GM19035 (cell line): ENCODE data around the gene BPIFA2.

Experiments
- ATAC-seq: cut with Tn5 transposase; IDR thresholded peaks from one replicate; pipeline ENCODE4 v1.9.1; 2021; ENCODE audit not compliant: unreplicated experiment

The BPIFA2 gene

DNA sequence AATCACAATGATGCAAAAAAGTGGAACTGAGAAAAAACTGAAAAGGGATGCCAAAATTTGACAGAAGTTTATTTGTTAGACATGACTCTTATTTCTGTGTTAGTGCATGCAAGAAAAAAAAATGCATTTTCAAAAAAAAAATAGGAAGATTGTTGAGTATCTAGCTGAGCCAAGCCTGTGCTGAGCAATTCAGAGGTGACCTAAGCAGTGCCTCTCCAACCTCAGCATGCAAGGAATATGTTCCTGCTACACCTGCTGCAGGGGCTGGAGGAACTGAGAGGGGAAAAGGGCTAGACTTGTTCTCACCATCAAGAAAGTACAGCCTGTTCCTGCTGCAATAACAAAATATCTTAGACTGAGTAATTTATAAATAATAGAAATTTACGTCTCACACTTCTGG is 24.0 kb downstream of the BPIFA2 start:
- ATAC-seq = no peak

DNA sequence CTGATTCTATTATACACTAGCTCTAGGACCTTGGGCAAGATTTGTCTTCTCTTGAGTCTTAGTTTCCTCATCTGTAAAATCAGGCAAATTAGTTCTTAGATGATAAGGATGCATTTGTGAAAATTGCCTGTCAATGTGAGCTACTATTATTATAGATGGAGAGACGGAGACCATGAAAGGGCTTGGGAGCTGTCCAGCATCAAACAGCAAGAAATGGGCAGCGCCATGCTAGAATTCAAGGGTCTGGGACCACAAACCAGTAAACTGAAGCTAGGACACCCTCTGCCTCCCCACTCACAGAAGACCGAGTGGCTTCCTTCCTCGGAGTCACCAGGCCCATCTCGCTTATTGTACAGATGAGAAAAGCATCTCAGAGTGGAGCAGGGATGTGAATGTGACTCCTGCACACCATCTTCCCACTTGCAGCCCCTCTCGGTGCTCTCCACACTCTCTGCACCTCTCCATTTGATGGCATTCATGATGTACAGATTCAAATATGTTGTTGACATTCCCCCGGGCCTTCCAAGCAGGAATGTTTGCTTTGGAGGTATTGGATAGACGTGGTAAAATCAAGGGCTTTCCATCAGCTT is 25.0 kb downstream of the BPIFA2 start:
- ATAC-seq = no peak

DNA sequence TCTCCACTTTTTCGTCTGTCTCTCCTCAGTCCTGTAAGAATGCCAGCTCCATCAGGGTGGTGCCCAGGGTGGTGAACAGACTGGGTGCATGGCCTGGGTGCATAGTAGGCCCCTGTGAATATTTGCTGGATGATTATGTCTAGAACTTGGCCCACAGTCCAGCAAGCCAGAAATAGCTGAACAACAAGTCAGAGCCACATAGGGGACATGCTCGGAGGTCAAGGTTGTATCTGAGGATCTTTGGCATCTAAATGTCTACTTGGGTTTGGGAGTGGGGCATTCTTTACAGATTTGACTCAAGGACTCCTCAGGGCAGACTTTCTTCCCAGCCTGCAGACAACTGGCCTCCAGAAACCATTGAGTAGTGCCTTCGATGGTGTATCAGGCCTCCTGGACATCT is 31.1 kb downstream of the BPIFA2 start:
- ATAC-seq = no peak

DNA sequence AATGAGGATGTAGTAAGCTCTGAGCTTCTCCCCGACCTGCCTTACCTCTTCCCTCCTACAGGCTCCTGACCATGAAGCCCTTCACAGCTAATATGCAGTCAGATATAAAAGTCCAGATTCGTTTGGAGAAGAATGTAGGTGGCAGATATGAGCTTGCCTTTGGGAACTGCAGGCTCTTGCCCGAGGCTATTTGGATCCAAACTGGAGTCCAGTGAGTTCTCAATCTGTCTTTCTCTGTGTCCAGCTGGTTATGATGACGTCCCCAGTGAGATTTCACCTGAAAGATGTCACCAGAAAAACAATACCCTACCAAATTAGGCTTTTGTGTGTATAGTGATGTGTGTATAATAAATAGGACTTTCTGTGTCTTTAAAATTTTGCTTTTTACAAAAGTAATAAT is 34.5 kb downstream of the BPIFA2 start:
- no peak for ATAC-seq

DNA sequence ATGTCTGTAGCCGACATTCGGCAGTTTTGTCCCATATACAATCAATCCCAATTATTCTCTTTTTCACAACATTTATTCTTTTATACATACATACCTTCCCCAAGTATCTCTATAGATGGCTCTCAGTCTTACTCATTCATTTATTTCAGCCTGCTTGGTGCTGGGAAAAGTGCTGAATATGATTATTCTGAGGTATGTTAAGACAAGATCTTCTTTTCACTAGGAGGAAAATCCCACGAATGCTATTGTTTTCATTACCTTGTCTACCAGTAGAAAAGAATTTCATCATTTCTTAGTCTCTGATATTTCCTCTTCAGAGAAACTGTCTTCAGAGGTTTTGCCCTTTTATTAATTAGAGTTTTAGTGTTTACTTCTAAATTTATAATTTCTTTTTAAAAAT is 35.5 kb downstream of the BPIFA2 start:
- no peak for ATAC-seq

DNA sequence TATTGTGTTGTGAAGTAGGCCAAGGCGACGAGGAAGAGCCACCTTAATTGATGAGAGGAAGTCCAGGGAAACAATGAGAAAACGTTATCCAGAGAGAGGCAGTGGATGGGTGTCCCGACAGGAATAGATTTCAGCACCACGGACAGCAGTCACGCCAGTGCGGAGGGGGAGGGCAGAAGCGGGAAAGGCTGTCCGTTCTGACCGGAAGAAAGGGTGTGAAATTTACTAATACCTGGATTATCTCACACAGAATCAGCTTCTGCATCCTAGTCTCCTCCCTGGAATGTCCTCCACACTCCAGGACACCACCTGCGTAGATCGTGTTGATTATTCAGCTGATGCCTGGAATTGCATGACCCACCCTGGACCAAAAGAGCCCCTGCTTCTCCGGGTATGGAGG is 41.8 kb downstream of the BPIFA2 start:
- no peak for ATAC-seq

DNA sequence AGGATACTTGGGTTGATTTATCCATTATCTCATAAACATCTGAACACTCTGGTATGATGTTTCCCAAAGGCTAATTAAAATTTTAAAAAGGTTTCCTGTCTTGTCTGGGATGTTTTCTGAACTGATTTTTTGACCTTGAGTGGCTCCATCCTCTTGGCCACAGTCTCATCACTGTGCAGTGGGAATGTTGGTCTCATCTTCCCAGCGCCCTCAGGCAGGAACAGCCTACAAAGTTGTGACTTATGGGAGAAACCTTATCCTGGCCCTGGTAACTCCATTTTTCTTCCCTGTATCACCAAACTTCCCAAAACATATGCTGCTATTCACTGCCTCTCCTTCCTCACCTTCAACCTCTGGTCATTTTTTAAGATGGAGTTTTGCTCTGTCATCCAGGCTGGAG is 42.4 kb downstream of the BPIFA2 start:
- no peak for ATAC-seq

DNA sequence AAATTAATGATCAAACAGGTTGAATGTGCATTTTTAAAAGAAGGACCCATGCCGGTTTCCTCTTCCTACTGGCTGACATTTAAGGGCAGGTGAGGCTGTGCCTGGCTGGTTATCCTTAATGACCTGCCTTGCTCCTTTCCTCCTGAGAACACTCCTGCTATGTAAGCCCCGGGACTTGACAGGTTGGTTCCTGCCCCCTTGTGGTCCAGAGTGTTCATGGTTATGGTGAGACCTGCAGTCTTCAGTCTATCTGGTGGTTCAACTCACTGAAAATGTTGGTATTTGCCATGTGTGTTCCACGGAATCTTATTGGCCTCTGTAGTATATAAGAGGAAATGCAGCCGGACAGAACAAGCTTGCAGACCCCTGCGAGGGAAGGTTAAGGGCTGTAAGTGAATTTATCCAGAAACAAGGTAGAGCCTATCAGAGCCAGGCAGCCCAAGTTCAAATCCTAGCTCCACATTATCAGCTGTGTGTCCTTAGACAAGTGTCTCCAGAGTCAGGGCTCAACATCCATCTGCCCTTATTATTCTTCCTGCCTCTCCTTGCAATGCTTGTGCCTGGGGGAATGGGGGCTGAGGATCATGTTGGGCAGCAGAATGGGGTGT is 44.0 kb downstream of the BPIFA2 start:
- ATAC-seq = no peak

DNA sequence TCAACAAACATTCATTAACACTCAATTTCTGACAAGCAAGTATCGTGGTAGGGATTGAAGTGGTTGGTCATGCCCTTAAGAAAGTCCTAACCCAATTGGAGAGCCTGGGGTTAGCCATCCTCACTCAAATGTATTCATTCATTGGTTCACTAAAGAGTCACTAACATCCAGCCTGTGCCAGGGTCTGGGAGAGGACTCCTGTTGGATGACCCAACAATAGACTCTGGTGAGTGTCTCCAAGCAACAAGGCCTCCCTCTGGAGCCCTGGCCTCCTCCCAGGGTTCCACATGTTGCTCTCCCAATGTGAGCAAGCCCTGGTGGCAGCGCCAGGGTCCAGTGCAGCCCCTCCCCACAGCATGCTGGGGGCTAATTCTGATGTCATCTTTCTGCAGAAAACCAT is 49.1 kb downstream of the BPIFA2 start, which contains the start of gene BPIFA3:
Gene BPIFA3 (plus strand): TSS at position 301 of the 400 bp plus-strand sequence. CDS start 185 bp downstream, outside the sequence.
- ATAC-seq = no peak

DNA sequence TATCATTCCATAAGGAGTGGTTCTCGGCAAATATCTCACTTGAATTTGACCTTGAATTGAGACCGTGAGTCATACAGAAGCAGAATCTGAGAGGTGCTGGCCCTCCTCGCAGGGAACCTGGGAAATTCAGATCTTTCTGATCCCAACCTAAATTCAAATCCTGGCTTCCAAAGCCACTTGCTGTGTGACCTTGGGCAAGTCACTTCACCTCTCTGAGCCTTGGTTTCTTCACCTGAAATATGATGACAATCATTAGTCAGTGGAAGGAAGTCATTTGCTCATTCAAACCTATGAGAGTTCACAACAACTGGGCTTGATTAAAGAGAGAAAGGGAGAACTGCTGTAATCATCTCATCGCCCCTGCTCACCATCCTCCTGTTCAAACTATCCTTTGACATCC is 56.4 kb downstream of the BPIFA2 start:
- no peak for ATAC-seq

DNA sequence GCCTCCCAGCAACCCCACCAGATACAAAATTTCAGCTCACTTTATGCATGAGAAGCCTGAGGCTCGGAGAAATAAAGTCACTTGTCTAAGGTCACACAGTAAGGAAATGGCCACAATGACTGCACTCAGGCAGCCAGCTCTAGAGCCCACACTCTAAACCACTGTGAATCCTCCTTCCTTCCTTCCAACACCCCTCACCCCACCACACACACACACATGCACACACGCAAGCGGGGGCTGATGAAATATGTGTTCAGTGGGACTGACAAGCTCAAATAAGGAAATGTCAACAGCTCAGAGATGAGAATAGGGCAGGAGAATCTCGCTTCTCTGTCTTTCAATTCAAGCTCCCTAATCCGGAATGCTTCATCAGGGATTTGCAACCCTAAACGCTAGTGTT is 61.9 kb downstream of the BPIFA2 start:
- ATAC-seq = no peak
